HG03442 (cell line): ENCODE measurements around the gene SDSL.

Experiments
- ATAC-seq: cut with Tn5 transposase; IDR thresholded peaks from one replicate; pipeline ENCODE4 v1.9.1; 2021; ENCODE audit warnings: mild to moderate bottlenecking, moderate library complexity; ENCODE audit not compliant: unreplicated experiment

SDSL gene

DNA sequence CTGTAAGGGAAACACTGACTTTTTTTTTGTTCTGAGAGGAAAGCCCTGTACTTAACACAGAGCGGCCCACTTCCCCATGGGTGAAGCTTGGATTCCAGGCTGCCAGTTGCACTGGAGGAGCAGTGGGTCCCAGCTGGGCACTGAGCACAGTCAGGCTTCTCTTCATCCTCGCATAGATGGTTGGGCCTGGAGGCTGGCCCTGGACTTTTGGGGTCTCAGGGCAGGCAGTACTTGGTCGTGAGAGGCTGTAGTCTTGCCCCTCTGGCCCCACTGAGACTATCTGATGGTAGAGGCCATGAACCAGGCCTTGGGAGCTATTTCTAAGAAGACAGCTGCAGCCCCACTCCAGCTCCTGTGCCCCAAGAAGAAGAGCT, 55.6 kb downstream of the SDSL start:
- no peak for ATAC-seq

DNA sequence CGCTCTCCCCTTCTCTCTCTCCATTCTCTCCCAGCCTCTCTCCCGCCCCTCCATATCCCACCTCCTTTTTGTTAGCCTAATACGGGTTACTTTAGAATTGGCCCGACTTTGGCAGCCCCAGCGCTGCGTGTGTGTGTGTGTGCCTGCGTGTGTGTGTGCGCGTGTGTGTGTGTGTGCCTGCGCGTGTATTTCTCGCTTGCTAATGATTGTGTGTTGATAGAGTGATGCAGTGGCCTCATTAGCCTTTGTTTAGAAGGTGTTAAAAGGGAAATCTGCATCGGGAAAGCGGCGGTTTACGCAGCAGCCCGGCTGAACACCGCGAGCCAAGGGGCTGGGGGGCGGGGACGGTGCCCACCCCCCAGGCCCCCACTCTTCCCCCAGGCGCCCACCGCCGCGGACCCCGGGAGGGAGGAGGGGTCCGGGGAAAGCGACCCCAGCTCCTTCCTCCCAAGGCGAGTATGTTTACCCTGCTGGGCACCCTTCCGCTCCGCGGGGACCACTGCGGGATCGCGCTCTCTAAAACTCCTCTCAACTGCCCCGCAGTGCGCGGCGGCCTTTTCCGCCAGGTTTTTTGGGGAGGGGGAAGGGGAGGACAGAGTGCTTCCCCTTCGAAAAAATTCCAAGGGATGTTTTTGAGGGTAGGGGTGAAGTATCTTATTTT, 56.3 kb downstream of the SDSL start:
- no peak for ATAC-seq

DNA sequence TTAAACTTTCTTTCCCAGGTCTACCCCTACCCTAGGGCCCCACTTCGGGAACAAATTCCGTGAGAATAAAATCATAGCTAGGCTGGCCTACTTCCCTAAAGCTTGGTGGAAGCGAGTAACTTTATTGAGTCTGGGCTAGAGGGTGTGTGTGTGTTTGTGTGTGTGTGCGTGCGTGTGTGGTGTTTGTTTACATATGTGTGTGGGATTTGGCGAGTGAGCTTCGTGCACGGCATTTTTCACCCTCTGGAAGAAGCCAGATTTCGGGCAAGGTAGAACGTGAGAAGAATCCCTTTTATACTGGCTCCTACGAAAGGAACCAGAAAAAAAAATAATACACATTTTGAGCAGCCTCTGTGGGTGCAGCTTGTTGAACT, 57.0 kb downstream of the SDSL start:
- no peak for ATAC-seq

DNA sequence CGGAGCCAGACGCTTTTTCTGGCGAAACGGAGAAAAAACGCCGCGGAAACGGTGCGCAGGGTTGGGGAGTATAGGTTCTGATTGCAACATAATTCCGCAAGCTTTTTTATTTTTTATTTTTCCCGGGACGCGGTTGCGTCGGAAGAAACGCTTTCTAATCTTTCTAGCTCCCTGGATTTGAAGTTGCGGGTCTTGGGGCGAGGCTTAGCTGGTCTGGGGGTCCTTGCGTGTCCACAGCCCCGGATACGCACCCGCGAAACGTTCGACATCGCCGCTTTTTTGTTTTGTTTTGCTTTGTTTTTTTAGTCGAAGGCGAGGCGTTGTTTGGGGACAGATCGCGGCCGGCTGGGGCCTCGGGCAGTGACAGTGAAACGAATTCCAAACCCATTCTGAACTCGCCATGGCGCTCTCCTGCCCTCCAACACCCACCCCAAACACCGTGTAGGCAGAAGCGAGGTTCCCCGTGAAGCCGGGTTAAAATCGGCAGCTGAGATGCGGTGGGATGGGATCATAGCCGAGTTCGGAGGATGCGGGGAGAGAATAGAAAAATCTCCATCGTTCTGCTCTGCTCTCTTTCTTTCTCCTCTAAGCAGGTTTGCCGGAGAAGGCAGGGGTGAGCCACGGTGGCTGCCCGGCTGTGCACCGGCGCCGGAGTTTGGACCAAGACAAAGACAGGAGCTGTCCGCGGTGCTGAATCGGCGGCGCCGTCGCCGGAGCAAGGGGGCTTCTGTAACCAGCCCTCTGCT, 57.6 kb downstream of the SDSL start:
- no peak for ATAC-seq

DNA sequence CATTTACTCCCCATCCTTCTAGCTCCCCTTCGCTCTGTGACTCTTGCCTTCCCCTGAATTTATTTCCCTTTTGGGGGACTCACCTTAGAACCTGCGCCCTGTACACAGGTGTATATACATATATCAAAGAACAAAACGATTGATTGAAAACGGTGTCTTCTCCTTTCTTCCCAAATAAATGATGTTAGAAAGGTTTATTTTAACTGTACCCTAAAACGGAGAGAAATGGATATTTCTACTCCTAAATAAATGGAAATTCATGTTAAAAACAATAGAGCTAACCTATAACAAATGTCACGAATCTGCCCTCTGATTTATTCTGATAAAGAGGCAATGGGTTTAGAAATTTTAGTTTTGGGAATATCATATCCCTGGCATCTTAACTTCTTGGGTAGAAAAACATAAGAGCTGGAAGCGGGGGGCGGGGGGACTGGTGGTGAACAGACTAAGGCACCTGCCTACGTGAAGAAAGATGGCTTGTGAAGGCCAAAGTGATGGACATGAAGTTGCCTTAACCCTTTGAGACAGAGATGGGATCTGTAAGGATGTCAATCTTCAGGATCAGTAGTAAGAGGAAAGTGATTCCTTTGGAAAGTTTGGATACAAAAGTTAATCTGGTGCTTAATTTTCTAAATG, 58.3 kb downstream of the SDSL start:
- ATAC-seq, result no peak

DNA sequence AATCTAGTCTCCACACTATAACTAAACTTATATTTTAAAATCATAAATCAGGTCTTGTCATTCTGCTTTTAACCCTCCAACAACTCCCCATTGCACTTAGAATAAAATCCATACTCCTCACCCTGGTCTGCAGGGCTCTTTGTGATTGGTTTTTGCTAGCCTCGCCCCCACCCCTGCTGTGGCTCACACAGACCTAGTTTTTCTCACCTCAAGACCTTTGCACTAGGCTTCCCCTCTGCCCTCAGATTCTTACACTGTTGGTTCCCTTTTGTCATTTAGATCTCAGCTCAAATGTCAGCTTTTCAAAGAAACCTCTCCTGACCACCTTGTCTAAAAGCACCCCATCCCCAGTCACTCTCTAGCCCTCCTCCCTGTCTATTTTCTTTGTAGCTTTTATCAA, 60.2 kb downstream of the SDSL start:
- ATAC-seq, result no peak

DNA sequence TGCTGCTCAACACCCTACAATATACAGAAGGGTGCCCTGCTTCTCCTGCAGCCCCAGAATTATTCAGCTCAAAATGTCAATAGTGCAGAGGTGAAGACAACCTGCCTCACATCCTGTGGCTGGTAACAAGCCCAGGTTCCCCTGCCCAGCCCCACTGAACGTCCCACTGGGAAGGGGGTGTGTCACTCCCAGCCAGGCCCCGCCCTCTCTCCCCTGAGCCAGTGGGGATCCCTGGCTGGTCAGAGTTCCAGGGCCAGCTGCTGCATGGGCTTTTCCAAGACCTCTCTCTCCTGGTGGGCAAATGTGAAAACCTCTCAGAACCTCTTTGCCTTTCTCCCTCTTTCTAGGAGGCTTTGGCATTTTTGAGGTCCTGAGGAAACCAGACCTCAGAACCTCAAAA, 63.1 kb downstream of the SDSL start:
- no peak for ATAC-seq

DNA sequence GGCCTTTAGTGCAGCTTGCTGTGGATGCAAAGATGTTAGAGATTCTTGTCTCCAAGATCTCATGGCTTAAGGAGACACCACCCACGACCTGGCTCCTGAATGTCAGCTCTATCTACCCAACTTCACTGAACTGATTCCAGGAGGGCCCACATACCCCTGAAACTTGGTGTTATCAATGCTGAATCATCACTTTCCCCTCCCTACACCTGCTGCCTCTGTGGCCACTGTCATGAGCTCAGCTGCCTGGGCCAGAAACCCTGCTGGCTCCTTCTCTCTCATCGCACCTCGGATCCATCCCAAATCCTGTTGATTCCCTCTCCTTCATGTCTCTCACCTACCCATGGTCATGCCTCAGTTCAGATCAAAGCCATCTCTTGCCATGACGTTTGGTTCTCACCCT, 64.5 kb downstream of the SDSL start:
- no peak for ATAC-seq
